ENCODE measurements around the gene DDC. TPM values are rescaled to one million over a fixed set of nuclear protein-coding genes. Genes with fewer than 3 reads are reported as not detected.
"Not testable (repeated sequence)": the region's sequence is repeated elsewhere in the genome, so short reads cannot be mapped to it uniquely, and the experiment has no call there.

DDC gene
- total RNA-seq, 1 donor from 2014 or later = not detected

- no peak for DNase-seq (ENCODE audit: low spot score)
These were observed 36.7 kb downstream of the DDC start for GRCh38 chr7:50528266-50529092.

- DNase-seq (ENCODE audit: low spot score) = not testable (repeated sequence)
These were observed 45.9 kb downstream of the DDC start for GRCh38 chr7:50519350-50519749.

- DNase-seq (ENCODE audit: low spot score) = no peak
These were observed 51.9 kb downstream of the DDC start for GRCh38 chr7:50513166-50513871.

- DNase-seq (ENCODE audit: low spot score) = no peak
These were observed 52.8 kb downstream of the DDC start for GRCh38 chr7:50512384-50512783.

- no peak for DNase-seq (ENCODE audit: low spot score)
These were observed 55.7 kb downstream of the DDC start for GRCh38 chr7:50509459-50509858.

- DNase-seq (ENCODE audit: low spot score) = no peak
These were observed 56.7 kb downstream of the DDC start for GRCh38 chr7:50508471-50508943.

- DNase-seq (ENCODE audit: low spot score) = no peak
These were observed 57.2 kb downstream of the DDC start for GRCh38 chr7:50507898-50508470.

GRCh38 chr7:50505553-50506210 is 59.5 kb downstream of the DDC start:
- no peak for DNase-seq (ENCODE audit: low spot score)

- DNase-seq (ENCODE audit: low spot score) = no peak
These were observed 60.3 kb downstream of the DDC start for GRCh38 chr7:50504646-50505546.

GRCh38 chr7:50502947-50503346 is 62.3 kb downstream of the DDC start:
- DNase-seq (ENCODE audit: low spot score) = no peak

- DNase-seq (ENCODE audit: low spot score) = peak; percentile 74
These were observed 63.1 kb downstream of the DDC start for GRCh38 chr7:50502001-50502684.

- no peak for DNase-seq (ENCODE audit: low spot score)
These were observed 66.1 kb downstream of the DDC start for GRCh38 chr7:50499092-50499491.

- no peak for DNase-seq (ENCODE audit: low spot score)
These were observed 67.2 kb downstream of the DDC start for GRCh38 chr7:50497968-50498367.

GRCh38 chr7:50497068-50497642 is 68.0 kb downstream of the DDC start:
- DNase-seq (ENCODE audit: low spot score) = no peak

GRCh38 chr7:50496569-50496968 is 68.6 kb downstream of the DDC start:
- no peak for DNase-seq (ENCODE audit: low spot score)

GRCh38 chr7:50495746-50496145 is 69.5 kb downstream of the DDC start:
- no peak for DNase-seq (ENCODE audit: low spot score)

- DNase-seq (ENCODE audit: low spot score) = no peak
These were observed 72.3 kb downstream of the DDC start for GRCh38 chr7:50492770-50493519.

GRCh38 chr7:50491943-50492342 is 73.3 kb downstream of the DDC start:
- DNase-seq (ENCODE audit: low spot score) = no peak

GRCh38 chr7:50491209-50491608 is 74.0 kb downstream of the DDC start:
- DNase-seq (ENCODE audit: low spot score) = no peak
